ENCODE results near the gene FHOD3.

DNA sequence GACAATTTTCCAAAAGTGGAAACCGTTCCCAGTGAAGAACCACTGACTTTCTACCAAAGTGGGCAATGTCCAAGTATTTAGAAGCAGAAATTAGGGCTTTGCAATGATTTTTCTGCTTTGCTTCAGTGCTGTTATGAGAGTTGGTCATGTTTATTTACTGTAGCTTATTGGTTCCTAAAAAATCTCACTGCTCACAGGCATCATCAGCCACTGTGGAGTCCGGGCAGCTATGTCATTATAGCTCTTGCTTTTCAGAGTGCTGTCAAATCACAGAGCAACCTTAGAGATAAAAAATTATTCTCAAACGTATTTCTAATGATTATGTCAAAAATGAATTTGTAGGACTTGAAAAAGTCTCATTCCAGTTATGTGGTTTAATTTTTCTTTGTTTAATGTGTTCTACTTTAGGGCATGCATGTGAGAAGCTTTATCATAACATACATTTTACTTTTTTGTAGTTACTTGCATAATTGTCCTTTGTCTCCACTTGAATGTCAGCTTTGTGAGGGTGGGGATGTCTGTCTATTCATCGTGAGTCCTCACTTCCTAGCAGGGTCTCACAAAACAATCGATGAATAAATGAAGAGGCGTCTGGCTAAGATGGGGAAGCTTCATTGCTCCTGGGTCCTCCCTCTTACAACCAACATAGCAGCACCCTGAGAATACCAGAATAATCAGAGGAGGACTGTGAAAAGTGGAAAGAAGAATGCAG is 413.7 kb downstream of the FHOD3 start:
- TF ChIP-seq POLR2A (IDR thresholded peaks at IDR 0.05; ENCODE audit: low read depth, low read length) (no peak), POLR2AphosphoS5 (IDR thresholded peaks at IDR 0.05; ENCODE audit: low read depth, low read length) (no peak)

Data from GM12892 (cell line).